GM18867 (cell line): ENCODE measurements around the gene OR5D16.
"Not testable (repeated sequence)": the region's sequence is repeated elsewhere in the genome, so short reads cannot be mapped to it uniquely, and the experiment has no call there.

Source experiments
- ATAC-seq: cut with Tn5 transposase; IDR thresholded peaks from one replicate; pipeline ENCODE4 v1.9.1; 2021; ENCODE audit warnings: mild to moderate bottlenecking, moderate library complexity; ENCODE audit not compliant: unreplicated experiment

OR5D16 gene

GRCh38 chr11:55838452-55838851 lies at the start of gene OR5D16:
OR5D16 (plus strand) TSS chr11:55838752; CDS start chr11:55838752, 0 bp downstream.
- ATAC-seq, result no peak

- ATAC-seq, result no peak
These were observed 46.9 kb upstream of the OR5D16 start for GRCh38 chr11:55791606-55792005.

- ATAC-seq, result no peak
These were observed 45.2 kb upstream of the OR5D16 start for GRCh38 chr11:55793321-55793720.

- ATAC-seq, result no peak
These were observed 43.3 kb upstream of the OR5D16 start, which contains the start of gene OR5D14 for GRCh38 chr11:55795256-55795655. OR5D14 (plus strand) TSS chr11:55795556; CDS start chr11:55795556, 0 bp downstream.

- no peak for ATAC-seq
These were observed 32.3 kb upstream of the OR5D16 start for GRCh38 chr11:55806248-55806647.

GRCh38 chr11:55811067-55811466 lies 27.5 kb upstream of the OR5D16 start, which contains the start of gene OR5L1:
OR5L1 (plus strand) TSS chr11:55811367; CDS start chr11:55811467, 100 bp downstream.
- no peak for ATAC-seq

GRCh38 chr11:55819330-55819729 lies 19.2 kb upstream of the OR5D16 start, which contains the start of gene OR5D18:
OR5D18 (plus strand) TSS chr11:55819630; CDS start chr11:55819630, 0 bp downstream.
- ATAC-seq, result no peak

- no peak for ATAC-seq
These were observed 11.6 kb upstream of the OR5D16 start, which contains the start of gene OR5L2 for GRCh38 chr11:55826919-55827318. OR5L2 (plus strand) TSS chr11:55827219; CDS start chr11:55827219, 0 bp downstream.

GRCh38 chr11:55847453-55847852 lies 8.9 kb downstream of the OR5D16 start:
- ATAC-seq, result no peak

- ATAC-seq, result no peak
These were observed 10.5 kb downstream of the OR5D16 start for GRCh38 chr11:55849037-55849436.

- peak; percentile 45 for ATAC-seq
These were observed 13.6 kb downstream of the OR5D16 start for GRCh38 chr11:55852141-55852540.

GRCh38 chr11:55854704-55855103 lies 16.2 kb downstream of the OR5D16 start:
- peak; percentile 94 for ATAC-seq

- not testable (repeated sequence) for ATAC-seq
These were observed 28.8 kb downstream of the OR5D16 start for GRCh38 chr11:55867354-55867753.

- ATAC-seq, result not testable (repeated sequence)
These were observed 34.2 kb downstream of the OR5D16 start for GRCh38 chr11:55872731-55873130.

GRCh38 chr11:55873146-55873545 lies 34.6 kb downstream of the OR5D16 start:
- not testable (repeated sequence) for ATAC-seq

- ATAC-seq, result not testable (repeated sequence)
These were observed 44.4 kb downstream of the OR5D16 start, which contains the start of gene TRIM51 for GRCh38 chr11:55882997-55883396. TRIM51 (plus strand) TSS chr11:55883297; CDS start chr11:55885429, 2,132 bp downstream.

- not testable (repeated sequence) for ATAC-seq
These were observed 46.4 kb downstream of the OR5D16 start for GRCh38 chr11:55884995-55885394.

- not testable (repeated sequence) for ATAC-seq
These were observed 46.9 kb downstream of the OR5D16 start for GRCh38 chr11:55885481-55885880.
